ENCODE measurements around the gene TMEM86B.

TMEM86B gene

GRCh38 chr19:55246462-55247451, 18.2 kb upstream of the TMEM86B start:
- Histone ChIP-seq H3K27me3 (ENCODE audit: insufficient read depth, low read length) (no peaks in the 10 kb centered on the region), H3K4me1 (ENCODE audit: insufficient read depth, low read length, severe bottlenecking) (peaks cover 18% of the 10 kb centered on the region), H3K9ac (ENCODE audit: low read length) (no peak overlapping the region), H2AFZ (ENCODE audit: low read length) (no peak overlapping the region), H4K20me1 (ENCODE audit: insufficient read depth, low read length) (no peaks in the 10 kb centered on the region), H3K9me3 (ENCODE audit: low read length) (no peaks in the 10 kb centered on the region), H3K4me2 (ENCODE audit: low read length) (no peak overlapping the region), H3K27ac (ENCODE audit: low read depth, low read length, poor library complexity, severe bottlenecking) (no peak overlapping the region), H3F3A (ENCODE audit: insufficient read depth, low read length) (no peaks in the 10 kb centered on the region), H3K9me2 (ENCODE audit: low read depth, low read length) (no peaks in the 10 kb centered on the region), H3K36me3 (ENCODE audit: insufficient read depth, low read length) (peaks cover 99% of the 10 kb centered on the region), H3K4me3 (ENCODE audit: low read depth, low read length, poor library complexity, severe bottlenecking) (no peak overlapping the region), H3K79me2 (ENCODE audit: insufficient read depth, low read length) (peaks cover 42% of the 10 kb centered on the region)
- TF ChIP-seq CTCF (IDR thresholded peaks at IDR 0.05; ENCODE audit: low read length), result no peak
- no peak for TF ChIP-seq EZH2 (IDR thresholded peaks at IDR 0.05; ENCODE audit: borderline replicate concordance, low read length)

- H3F3A ChIP-seq (ENCODE audit: insufficient read depth, low read length), result no peaks in the 10 kb centered on the region
- no peak overlapping the region for H2AFZ ChIP-seq (ENCODE audit: low read length)
- H3K4me2 ChIP-seq (ENCODE audit: low read length), result no peak overlapping the region
- TF ChIP-seq CTCF (IDR thresholded peaks at IDR 0.05; ENCODE audit: low read length), result no peak
- no peak for TF ChIP-seq EZH2 (IDR thresholded peaks at IDR 0.05; ENCODE audit: borderline replicate concordance, low read length)
- H3K36me3 ChIP-seq (ENCODE audit: insufficient read depth, low read length), result peaks cover 98% of the 10 kb centered on the region
- H3K27ac ChIP-seq (ENCODE audit: low read depth, low read length, poor library complexity, severe bottlenecking), result no peak overlapping the region
- no peaks in the 10 kb centered on the region for H3K9me2 ChIP-seq (ENCODE audit: low read depth, low read length)
- no peaks in the 10 kb centered on the region for H3K9me3 ChIP-seq (ENCODE audit: low read length)
- H4K20me1 ChIP-seq (ENCODE audit: insufficient read depth, low read length), result no peaks in the 10 kb centered on the region
- H3K79me2 ChIP-seq (ENCODE audit: insufficient read depth, low read length), result peaks cover 29% of the 10 kb centered on the region
- peaks cover 6% of the 10 kb centered on the region for H3K4me1 ChIP-seq (ENCODE audit: insufficient read depth, low read length, severe bottlenecking)
- H3K27me3 ChIP-seq (ENCODE audit: insufficient read depth, low read length), result no peaks in the 10 kb centered on the region
- H3K4me3 ChIP-seq (ENCODE audit: low read depth, low read length, poor library complexity, severe bottlenecking), result no peak overlapping the region
- H3K9ac ChIP-seq (ENCODE audit: low read length), result no peak overlapping the region
These were observed 16.8 kb upstream of the TMEM86B start for GRCh38 chr19:55245236-55245904.

- TF ChIP-seq EZH2 (IDR thresholded peaks at IDR 0.05; ENCODE audit: borderline replicate concordance, low read length) (no peak), CTCF (IDR thresholded peaks at IDR 0.05; ENCODE audit: low read length) (no peak)
- H3K9me2 ChIP-seq (ENCODE audit: low read depth, low read length), result no peaks in the 10 kb centered on the region
- no peaks in the 10 kb centered on the region for H3K27me3 ChIP-seq (ENCODE audit: insufficient read depth, low read length)
- no peak overlapping the region for H3K4me2 ChIP-seq (ENCODE audit: low read length)
- H3K36me3 ChIP-seq (ENCODE audit: insufficient read depth, low read length), result peaks cover 98% of the 10 kb centered on the region
- H3F3A ChIP-seq (ENCODE audit: insufficient read depth, low read length), result no peaks in the 10 kb centered on the region
- H4K20me1 ChIP-seq (ENCODE audit: insufficient read depth, low read length), result no peaks in the 10 kb centered on the region
- no peaks in the 10 kb centered on the region for H3K9me3 ChIP-seq (ENCODE audit: low read length)
- H3K9ac ChIP-seq (ENCODE audit: low read length), result no peak overlapping the region
- H3K79me2 ChIP-seq (ENCODE audit: insufficient read depth, low read length), result peaks cover 16% of the 10 kb centered on the region
- H3K4me3 ChIP-seq (ENCODE audit: low read depth, low read length, poor library complexity, severe bottlenecking), result no peak overlapping the region
- H3K27ac ChIP-seq (ENCODE audit: low read depth, low read length, poor library complexity, severe bottlenecking), result no peak overlapping the region
- H2AFZ ChIP-seq (ENCODE audit: low read length), result no peak overlapping the region
- H3K4me1 ChIP-seq (ENCODE audit: insufficient read depth, low read length, severe bottlenecking), result no peaks in the 10 kb centered on the region
These were observed 15.6 kb upstream of the TMEM86B start for GRCh38 chr19:55244004-55244680.
